ENCODE results near the gene CACYBP. TPM values are rescaled to one million over a fixed set of nuclear protein-coding genes. Genes with fewer than 3 reads are reported as not detected.

The CACYBP gene
- total RNA-seq, 1 donor from 2014 or later: 74.4 TPM

DNA sequence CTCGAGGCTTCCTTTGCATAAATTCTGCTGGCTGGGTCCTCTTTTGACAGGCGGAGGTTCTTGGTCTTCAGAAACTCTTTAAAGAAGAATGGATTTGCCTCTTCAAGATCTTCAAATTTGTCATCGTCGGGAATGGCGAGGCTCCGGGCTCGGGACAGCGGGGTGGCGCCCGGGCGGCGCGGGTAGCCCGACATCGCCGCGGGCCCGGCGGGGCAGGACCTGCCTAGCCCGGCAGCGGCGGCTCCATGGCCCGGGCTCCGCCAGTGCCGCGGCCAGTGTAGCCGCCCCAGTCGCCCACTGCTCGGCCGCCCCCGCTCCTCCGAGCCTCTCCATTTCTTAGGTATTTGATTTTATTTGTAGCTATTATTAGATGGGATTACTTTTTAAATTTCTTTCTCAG is 45.8 kb downstream of the CACYBP start:
- DNase-seq (no peak), ATAC-seq (no peak)
- Histone ChIP-seq H3K27me3 (ENCODE audit: low read depth) (no peaks in the 10 kb centered on the region), H3K27ac (no peak overlapping the region), H3K36me3 (no peaks in the 10 kb centered on the region), H3K9me3 (no peaks in the 10 kb centered on the region), H3K4me3 (no peak overlapping the region), H3K4me1 (no peaks in the 10 kb centered on the region)
- TF ChIP-seq, protein P1, sequence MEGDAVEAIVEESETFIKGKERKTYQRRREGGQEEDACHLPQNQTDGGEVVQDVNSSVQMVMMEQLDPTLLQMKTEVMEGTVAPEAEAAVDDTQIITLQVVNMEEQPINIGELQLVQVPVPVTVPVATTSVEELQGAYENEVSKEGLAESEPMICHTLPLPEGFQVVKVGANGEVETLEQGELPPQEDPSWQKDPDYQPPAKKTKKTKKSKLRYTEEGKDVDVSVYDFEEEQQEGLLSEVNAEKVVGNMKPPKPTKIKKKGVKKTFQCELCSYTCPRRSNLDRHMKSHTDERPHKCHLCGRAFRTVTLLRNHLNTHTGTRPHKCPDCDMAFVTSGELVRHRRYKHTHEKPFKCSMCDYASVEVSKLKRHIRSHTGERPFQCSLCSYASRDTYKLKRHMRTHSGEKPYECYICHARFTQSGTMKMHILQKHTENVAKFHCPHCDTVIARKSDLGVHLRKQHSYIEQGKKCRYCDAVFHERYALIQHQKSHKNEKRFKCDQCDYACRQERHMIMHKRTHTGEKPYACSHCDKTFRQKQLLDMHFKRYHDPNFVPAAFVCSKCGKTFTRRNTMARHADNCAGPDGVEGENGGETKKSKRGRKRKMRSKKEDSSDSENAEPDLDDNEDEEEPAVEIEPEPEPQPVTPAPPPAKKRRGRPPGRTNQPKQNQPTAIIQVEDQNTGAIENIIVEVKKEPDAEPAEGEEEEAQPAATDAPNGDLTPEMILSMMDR (IDR thresholded peaks at IDR 0.05): no peak
- intact Hi-C loops (cut with DNase I): no loop called here

DNA sequence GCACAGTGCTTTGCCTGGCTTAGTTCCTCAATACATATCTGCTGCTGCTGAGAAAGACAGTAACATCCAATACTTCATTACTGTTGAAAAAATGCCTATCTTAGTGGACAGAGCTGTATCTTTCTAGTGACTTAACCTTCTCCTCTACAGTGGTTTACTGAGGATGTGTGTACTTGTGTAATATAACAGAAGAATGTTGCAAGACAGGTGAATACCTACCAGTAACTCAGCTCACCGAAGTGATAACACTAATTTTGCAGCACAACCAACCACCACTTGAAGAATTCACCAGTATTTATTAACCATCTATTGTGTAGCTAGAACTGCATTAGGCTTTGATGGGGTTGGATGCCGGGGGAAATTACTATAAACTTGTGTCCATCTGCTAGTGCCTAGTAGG is 51.2 kb downstream of the CACYBP start:
- DNase-seq (no peak), ATAC-seq (no peak)
- H3K9me3 ChIP-seq: no peaks in the 10 kb centered on the region
- TF ChIP-seq, protein P1 (IDR thresholded peaks at IDR 0.05): no peak
- no peaks in the 10 kb centered on the region for H3K36me3 ChIP-seq
- H3K4me3 ChIP-seq: no peak overlapping the region
- no peak overlapping the region for H3K27ac ChIP-seq
- intact Hi-C loops (cut with DNase I): no loop called here
- no peaks in the 10 kb centered on the region for H3K4me1 ChIP-seq
- H3K27me3 ChIP-seq (ENCODE audit: low read depth): no peaks in the 10 kb centered on the region

DNA sequence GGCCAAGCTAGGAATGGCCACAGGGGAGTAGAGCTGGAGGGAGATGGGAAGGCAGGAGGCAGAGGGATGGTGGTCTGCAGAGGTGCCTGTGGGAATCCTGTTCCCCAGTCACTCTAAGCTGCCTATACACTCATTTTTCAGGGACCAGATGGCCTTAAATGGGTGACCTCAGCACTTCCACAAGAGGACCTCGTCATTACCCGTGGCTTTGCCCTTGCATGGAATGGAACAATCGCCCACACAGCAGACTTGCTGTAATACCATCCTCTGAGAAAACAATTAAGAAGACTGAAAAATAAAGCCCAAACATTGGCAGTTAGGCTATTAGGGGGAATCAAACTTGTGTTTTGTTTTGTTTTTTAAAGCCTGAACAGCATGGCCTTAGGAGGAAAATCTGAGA is 55.0 kb downstream of the CACYBP start:
- intact Hi-C loops (cut with DNase I): no loop called here
- H3K4me1 ChIP-seq: no peaks in the 10 kb centered on the region
- no peak for DNase-seq
- no peak overlapping the region for H3K27ac ChIP-seq
- H3K4me3 ChIP-seq: no peak overlapping the region
- ATAC-seq: no peak
- H3K9me3 ChIP-seq: no peaks in the 10 kb centered on the region
- no peaks in the 10 kb centered on the region for H3K36me3 ChIP-seq
- TF ChIP-seq, protein P1 (IDR thresholded peaks at IDR 0.05): no peak
- no peaks in the 10 kb centered on the region for H3K27me3 ChIP-seq (ENCODE audit: low read depth)

Other genes with a start within 250 kb of the CACYBP start
- gene MRPS14, start 23.5 kb downstream of the CACYBP start, total RNA-seq: 27.5 TPM
- 0.18 TPM for gene TNN, start 67.9 kb downstream of the CACYBP start, total RNA-seq
- gene KIAA0040, start 192.8 kb downstream of the CACYBP start, total RNA-seq: 46.9 TPM

Measured in lower lobe of right lung (tissue), 2 donors.